OCI-LY7 (cell line): ENCODE measurements around the gene EXOC5. TPM values are rescaled to one million over a fixed set of nuclear protein-coding genes. Genes with fewer than 3 reads are reported as not detected.

Experiments used
- BruUV-seq: library from RNA; stranded (reverse); fragments of 400-500 nt; replicated peaks from 2 replicates; lab custom pipeline; 2021; lab: Mats Ljungman, UMichigan
- CTCF ChIA-PET: fragments of 300-600 bp; sonication (Branson Sonifier 250); formaldehyde crosslinking; loops from one replicate; lab custom pipeline; 2022; ENCODE audit warnings: antibody characterized with exemption; ENCODE audit not compliant: unreplicated experiment; lab: Charles Lee
- POLR2A ChIA-PET: fragments of 300-600 bp; sonication (Branson Sonifier 250); formaldehyde crosslinking; loops from one replicate; lab custom pipeline; 2022; ENCODE audit warnings: antibody characterized with exemption; lab: Charles Lee
- DNase-seq: peaks from one replicate; pipeline ENCODE4 v3.0.0-alpha.2; 2015; ENCODE audit warnings: low spot score
- H2AFZ ChIP-seq: fragments of 200-600 bp; sonication (generic), shearing (Covaris generic); 2 replicates; pipeline ENCODE4 v1.6.1; 2014; ENCODE audit warnings: mild to moderate bottlenecking, antibody characterized with exemption, low read length, moderate library complexity
- H3K27ac ChIP-seq: fragments of 200-600 bp; sonication (generic); 2 replicates; pipeline ENCODE4 v1.5.1; 2014; ENCODE audit warnings: mixed run types, low read depth, mild to moderate bottlenecking, moderate library complexity, low read length, inconsistent platforms; ENCODE audit not compliant: poor library complexity, severe bottlenecking
- H3K36me3 ChIP-seq: fragments of 200-600 bp; sonication (generic); 2 replicates; pipeline ENCODE4 v1.6.1; 2014; ENCODE audit warnings: mild to moderate bottlenecking, antibody characterized with exemption, low read length, moderate library complexity, mixed read lengths; ENCODE audit not compliant: insufficient read depth
- H3K4me1 ChIP-seq: fragments of 200-600 bp; sonication (generic); 2 replicates; pipeline ENCODE4 v1.5.1; 2014; ENCODE audit warnings: mild to moderate bottlenecking, low read length; ENCODE audit not compliant: insufficient read depth, poor library complexity, severe bottlenecking
- H3K4me2 ChIP-seq: fragments of 200-600 bp; sonication (generic); 2 replicates; pipeline ENCODE4 v1.6.1; 2014; ENCODE audit warnings: mild to moderate bottlenecking, low read length
- H3K4me3 ChIP-seq: fragments of 200-600 bp; sonication (generic); 2 replicates; pipeline ENCODE4 v1.5.1; 2014; ENCODE audit warnings: mild to moderate bottlenecking, low read depth, low read length; ENCODE audit not compliant: poor library complexity, severe bottlenecking
- H3K79me2 ChIP-seq: fragments of 200-600 bp; sonication (generic); 2 replicates; pipeline ENCODE4 v1.6.1; 2016; ENCODE audit warnings: low read depth, mild to moderate bottlenecking, low read length, moderate library complexity, mixed read lengths; ENCODE audit not compliant: insufficient read depth
- H3K9me2 ChIP-seq: fragments of 200-600 bp; sonication (generic); 2 replicates; pipeline ENCODE4 v1.6.1; 2016; ENCODE audit warnings: mild to moderate bottlenecking, low read length, mixed read lengths; ENCODE audit not compliant: insufficient read depth
- H3K9me3 ChIP-seq: fragments of 200-600 bp; sonication (generic); 2 replicates; pipeline ENCODE4 v1.6.1; 2014; ENCODE audit warnings: mild to moderate bottlenecking, mixed run types, low read length, mixed read lengths
- H4K20me1 ChIP-seq: fragments of 200-600 bp; sonication (generic); 2 replicates; pipeline ENCODE4 v1.6.1; 2014; ENCODE audit warnings: mild to moderate bottlenecking, antibody characterized with exemption, low read length, moderate library complexity, mixed read lengths; ENCODE audit not compliant: insufficient read depth
- CTCF ChIP-seq: fragments of 200-600 bp; sonication (generic); conservative IDR thresholded peaks from 2 replicates; pipeline ENCODE4 v1.5.1; 2014; ENCODE audit warnings: mild to moderate bottlenecking, antibody characterized with exemption, low read length, moderate library complexity, mixed read lengths
- EZH2phosphoT487 ChIP-seq: fragments of 200-600 bp; sonication (generic); IDR thresholded peaks from 2 replicates; pipeline ENCODE4 v1.6.1; 2018; ENCODE audit warnings: low read depth, borderline replicate concordance, mild to moderate bottlenecking, mixed run types, antibody characterized with exemption, low read length, moderate library complexity, mixed read lengths
- intact Hi-C: fragments of 100-400 bp; cut with micrococcal nuclease; formaldehyde crosslinking; loops from one replicate; pipeline ENCODE4 v1.10.0; 2022; ENCODE audit not compliant: unreplicated experiment
- total RNA-seq, 2 experiments: library from RNA; depleted of rRNA in 1 of 2; stranded (reverse); fragments of >200 nt in 1 of 2; shearing (Covaris generic) in 1 of 2; gene quantifications; 2 replicates each; pipeline ENCODE4 v1.2.3, GENCODE V29; 2014 to 2022

Gene EXOC5
- total RNA-seq, 2 experiments from 2014 or later: 26.9 to 69.4 TPM

GRCh38 chr14:57287745-57288144, 19.0 kb upstream of the EXOC5 start:
- no peaks in the 10 kb centered on the region for H3K9me3 ChIP-seq
- no peaks in the 10 kb centered on the region for H3K9me2 ChIP-seq
- H3K4me3 ChIP-seq: no peak overlapping the region
- CTCF ChIA-PET: no interaction called here
- no peak for DNase-seq
- intact Hi-C loops: no loop called here
- POLR2A ChIA-PET: interaction anchor here (0.6 to 1.1 kb wide), 2 partner anchors 18 to 812 kb away, joined by 4 to 8 read pairs; no protein-coding TSS in a partner anchor
- no peaks in the 10 kb centered on the region for H4K20me1 ChIP-seq
- H3K4me1 ChIP-seq: no peaks in the 10 kb centered on the region
- H3K36me3 ChIP-seq: peaks cover 82% of the 10 kb centered on the region
- BruUV-seq: no TSS peak
- no peaks in the 10 kb centered on the region for H3K79me2 ChIP-seq
- TF ChIP-seq EZH2phosphoT487 (no peak), CTCF (no peak)
- H3K27ac ChIP-seq: no peak overlapping the region
- no peak overlapping the region for H2AFZ ChIP-seq
- no peak overlapping the region for H3K4me2 ChIP-seq

- TF ChIP-seq EZH2phosphoT487 (no peak), CTCF (no peak)
- CTCF ChIA-PET: no interaction called here
- no TSS peak for BruUV-seq
- no peak for DNase-seq
- Histone ChIP-seq H3K4me1 (peaks cover 10% of the 10 kb centered on the region), H3K36me3 (peaks cover 84% of the 10 kb centered on the region), H4K20me1 (no peaks in the 10 kb centered on the region), H2AFZ (no peak overlapping the region), H3K4me3 (no peak overlapping the region), H3K79me2 (peaks cover 57% of the 10 kb centered on the region), H3K9me3 (no peaks in the 10 kb centered on the region), H3K27ac (no peak overlapping the region), H3K9me2 (no peaks in the 10 kb centered on the region), H3K4me2 (no peak overlapping the region)
- POLR2A ChIA-PET: interaction anchor here (0.7 kb wide), 1 partner anchor 316 kb away, joined by 3 read pairs; no protein-coding TSS in a partner anchor
- intact Hi-C loops: no loop called here
Measured at GRCh38 chr14:57277062-57277461, 8.4 kb upstream of the EXOC5 start.

- peaks cover 81% of the 10 kb centered on the region for H3K36me3 ChIP-seq
- DNase-seq: no peak
- no TSS peak for BruUV-seq
- intact Hi-C loops: no loop called here
- no peak overlapping the region for H3K4me2 ChIP-seq
- no peak overlapping the region for H3K27ac ChIP-seq
- ChIA-PET CTCF (no interaction called here), POLR2A (no interaction called here)
- H2AFZ ChIP-seq: no peak overlapping the region
- peaks cover 76% of the 10 kb centered on the region for H3K79me2 ChIP-seq
- TF ChIP-seq EZH2phosphoT487 (no peak), CTCF (no peak)
- peaks cover 28% of the 10 kb centered on the region for H3K4me1 ChIP-seq
- H3K9me2 ChIP-seq: no peaks in the 10 kb centered on the region
- H3K4me3 ChIP-seq: no peak overlapping the region
- peaks cover 8% of the 10 kb centered on the region; the same call in 1 of the 2 replicates for H3K9me3 ChIP-seq
- peaks cover 8% of the 10 kb centered on the region; the same call in 1 of the 2 replicates for H4K20me1 ChIP-seq
Measured at GRCh38 chr14:57275023-57275664, 6.4 kb upstream of the EXOC5 start.
